Erythroblast (primary cell): ENCODE measurements around the gene SLF2.

ENCODE experiments used
- DNase-seq, 2 experiments: peaks; one replicate each; lab custom pipeline; 2025; lab: John Stamatoyannopoulos, UW
- GATA1 ChIP-seq: IDR thresholded peaks from 2 replicates; pipeline ENCODE4 v1.6.1; 2011; ENCODE audit warnings: low read depth, mild to moderate bottlenecking, control low read depth, low read length, moderate library complexity
- POLR2A ChIP-seq: IDR thresholded peaks from 2 replicates; pipeline ENCODE4 v1.6.1; 2011; ENCODE audit warnings: mild to moderate bottlenecking, low read length

Gene SLF2

DNA sequence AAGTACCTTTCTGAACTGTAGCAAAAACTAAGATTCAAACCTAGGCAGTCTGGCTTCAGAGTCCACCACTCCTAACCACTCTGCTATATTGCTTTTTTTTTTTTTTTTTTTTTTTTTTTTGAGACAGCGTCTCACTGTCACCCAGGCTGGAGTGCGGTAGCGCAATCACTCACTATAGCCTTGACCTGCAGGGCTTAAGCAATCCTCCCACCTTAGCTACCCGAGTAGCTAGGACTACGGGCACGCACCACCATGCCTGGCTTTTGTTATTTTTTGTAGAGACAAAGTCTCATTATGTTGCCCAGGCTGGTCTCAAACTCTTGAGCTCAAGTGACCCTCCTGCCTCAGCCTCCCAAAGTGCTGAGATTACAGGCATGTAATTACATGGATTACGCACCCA is 10.1 kb upstream of the SLF2 start:
- DNase-seq: no peak
- TF ChIP-seq POLR2A (no peak), GATA1 (no peak)

DNA sequence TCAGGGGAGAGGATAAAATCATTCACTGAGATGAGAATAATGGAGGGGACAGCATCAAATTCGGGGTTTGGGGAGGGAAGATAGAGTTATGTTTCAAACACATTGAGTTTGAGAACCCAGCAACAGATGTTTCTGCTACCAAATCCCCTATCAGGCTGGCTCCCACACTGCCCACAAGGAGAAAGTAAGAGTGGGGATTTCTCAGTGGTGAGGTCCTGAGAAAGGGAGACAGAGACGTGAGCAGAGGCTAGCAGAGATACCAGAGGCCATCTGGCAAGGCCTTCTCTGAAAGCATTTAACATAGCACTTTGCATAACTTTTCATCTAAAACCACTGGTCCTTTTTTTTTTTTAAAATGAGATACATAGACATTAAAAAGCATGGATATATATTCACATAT is 7.8 kb upstream of the SLF2 start:
- no peak for DNase-seq
- TF ChIP-seq GATA1 (no peak), POLR2A (no peak)

DNA sequence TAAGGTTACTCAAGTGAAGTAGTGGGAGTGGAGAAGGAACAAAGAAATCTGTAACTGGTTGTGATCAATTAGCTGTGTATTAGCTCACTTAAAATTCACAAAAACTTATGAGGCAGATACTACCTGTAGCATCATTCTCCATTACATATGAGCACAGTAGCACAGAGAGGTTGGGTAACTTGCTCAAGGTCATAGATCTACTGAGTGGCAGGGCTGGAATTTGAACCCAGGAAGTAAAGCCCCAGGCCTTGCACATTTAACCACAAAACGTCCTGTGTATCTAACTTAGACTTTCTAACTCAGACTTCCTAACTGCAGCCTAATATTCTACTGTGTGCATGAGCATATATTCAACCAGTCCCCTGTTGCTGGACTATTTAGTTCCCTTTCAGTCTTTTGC is 5.6 kb upstream of the SLF2 start:
- no peak for TF ChIP-seq POLR2A
- TF ChIP-seq GATA1: no peak
- DNase-seq: no peak

DNA sequence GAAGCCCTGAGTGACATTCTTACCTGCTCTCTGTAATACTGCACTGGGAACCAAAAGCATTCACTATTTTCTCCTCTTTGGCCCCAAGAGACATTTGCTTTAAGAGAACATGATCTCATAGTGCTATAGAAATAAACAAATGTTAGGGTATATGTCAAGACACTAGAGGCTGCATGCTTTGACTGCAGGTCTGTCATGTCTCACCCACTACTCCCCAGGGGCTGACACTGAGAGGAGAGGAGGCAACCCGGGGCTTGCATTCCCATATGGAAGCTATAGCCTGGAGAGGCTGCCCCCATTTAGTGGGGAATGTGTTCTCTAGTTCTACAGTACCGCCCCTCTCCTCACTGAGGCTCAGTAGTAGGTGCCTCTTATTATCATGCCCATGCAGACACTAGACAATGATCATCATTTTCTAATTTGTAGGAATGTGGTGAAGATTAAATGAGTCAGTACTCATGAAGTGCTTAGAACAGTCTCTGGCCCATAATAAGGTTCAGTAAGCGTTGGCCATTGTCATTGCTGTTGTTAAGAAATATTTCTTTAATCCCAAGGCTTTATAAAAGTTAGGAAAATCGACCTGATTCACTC is 4.9 kb upstream of the SLF2 start:
- peak; percentile 7 to 51 for DNase-seq
- TF ChIP-seq POLR2A: no peak
- TF ChIP-seq GATA1: no peak

DNA sequence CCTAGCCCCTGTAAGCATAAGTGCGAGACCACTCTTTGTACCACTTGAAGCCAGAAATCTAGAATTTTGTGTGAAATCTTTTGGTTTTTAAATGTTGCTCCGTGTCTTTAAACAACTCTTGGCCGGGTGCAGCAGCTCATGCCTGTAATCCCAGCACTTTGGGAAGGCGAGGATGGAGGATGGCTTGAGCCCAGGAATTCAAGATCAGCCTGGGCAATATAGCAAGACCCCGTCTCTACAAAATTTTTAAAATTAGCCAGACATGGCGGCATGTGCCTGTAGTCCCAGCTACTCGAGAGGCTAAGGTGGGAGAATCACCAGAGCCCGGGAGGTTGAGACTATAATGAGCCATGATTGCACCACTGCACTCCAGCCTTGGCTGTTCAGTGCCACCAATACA is 4.4 kb upstream of the SLF2 start:
- TF ChIP-seq GATA1 (no peak), POLR2A (no peak)
- DNase-seq: no peak

DNA sequence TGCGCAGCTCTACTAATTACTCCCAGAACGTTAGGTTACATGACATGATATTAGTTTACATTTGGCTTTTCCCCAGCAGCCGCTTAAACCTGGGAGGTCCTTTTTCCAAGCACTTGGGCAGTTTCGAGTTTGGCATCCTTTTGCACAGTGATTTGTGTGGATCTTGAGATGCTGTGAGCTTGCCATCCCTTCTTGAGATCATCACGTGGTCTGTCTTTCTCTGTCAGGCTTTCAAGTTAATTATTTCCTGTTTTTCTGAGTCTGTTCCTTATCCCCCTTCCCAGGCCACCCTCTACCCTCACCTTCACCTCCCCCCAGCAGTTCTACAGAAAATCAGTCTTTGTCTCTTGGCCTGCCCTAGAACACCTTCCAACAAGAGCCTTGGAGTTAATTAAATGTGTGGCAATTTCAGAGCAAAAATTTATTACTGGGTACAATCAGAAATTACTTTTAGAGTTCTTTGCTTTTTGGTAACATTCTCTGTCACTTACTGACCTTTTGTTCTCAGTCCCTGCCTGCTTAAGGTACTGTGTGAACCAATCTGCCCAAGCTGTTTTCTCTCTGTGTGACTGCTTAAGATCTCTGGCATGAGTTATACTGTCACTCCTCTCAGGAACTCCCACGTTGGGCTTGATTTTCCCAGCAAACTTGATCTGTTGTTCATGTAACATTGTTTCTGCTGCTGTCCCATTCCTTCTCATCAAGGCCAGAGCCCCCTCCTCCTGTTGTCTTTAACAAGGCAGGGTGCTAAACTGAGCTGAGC is 3.1 kb upstream of the SLF2 start:
- DNase-seq: no peak
- TF ChIP-seq GATA1 (no peak), POLR2A (no peak)

DNA sequence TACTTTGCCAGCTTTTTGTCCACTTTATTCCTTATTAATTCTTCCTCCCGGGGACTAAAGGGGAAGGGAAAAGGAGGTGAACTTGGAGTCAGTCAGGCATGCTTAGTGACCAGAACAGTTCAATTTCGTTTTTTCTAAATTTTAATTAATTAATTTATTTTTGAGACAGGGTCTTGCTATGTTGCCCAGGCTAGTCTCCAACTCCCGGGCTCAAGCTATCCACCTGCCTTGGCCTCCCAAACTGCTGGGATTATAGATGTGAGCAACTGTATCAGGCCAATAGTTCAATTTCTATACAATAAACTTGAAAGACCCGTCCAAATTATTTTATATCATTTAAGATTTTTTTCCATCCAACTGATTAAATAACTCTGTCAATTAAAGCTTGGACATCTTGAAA is 1.3 kb upstream of the SLF2 start:
- TF ChIP-seq GATA1 (no peak), POLR2A (no peak)
- no peak for DNase-seq

DNA sequence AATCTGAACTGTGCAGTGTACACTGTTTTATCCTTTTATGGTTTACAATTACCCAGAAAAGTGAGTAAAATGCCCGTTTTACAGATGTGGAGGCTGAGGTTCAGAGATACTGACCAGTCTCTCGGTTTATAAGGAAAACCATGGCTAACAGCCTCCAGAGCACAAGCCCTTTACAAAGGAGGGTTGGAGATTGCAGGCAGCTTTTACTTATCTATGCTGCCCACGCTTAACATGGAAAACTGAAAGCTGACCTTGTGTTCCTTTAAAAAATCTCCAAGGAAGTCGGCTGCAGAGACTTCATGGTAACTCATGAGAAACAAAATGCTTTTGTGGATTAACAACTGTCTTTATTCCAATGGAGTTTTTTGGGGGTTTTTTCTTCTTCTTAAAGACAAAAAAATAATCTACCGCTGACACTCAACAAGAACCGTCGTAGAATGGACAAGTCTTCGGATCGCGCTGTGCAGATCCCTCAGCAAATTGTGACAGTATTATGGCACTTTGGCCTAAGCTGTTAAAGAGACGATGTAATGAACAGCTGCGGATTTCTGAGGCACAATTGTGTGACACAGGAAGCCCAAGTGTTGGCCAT is 654 bp upstream of the SLF2 start:
- no peak for TF ChIP-seq GATA1
- TF ChIP-seq POLR2A: no peak
- peak; percentile 69 for DNase-seq

DNA sequence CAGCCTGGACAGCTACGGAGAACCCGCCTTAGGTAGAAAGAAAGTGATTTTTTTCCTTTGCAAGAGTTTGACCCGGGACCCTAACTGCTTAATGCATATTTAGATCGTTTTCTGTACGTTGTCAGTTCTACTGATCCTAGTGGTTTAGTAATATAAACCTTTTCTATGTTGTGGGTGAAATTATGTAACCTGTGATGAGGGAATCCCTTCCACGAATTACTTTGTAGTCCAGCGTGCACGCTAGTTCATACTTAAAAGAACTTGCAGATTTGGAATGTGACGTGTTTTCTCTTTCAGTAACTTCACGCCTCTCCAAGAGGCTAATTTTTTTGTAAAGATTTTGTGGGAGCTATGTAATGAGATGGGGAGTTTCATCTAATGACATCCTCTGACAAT is 705 bp downstream of the SLF2 start:
- no peak for DNase-seq
- no peak for TF ChIP-seq POLR2A
- no peak for TF ChIP-seq GATA1

DNA sequence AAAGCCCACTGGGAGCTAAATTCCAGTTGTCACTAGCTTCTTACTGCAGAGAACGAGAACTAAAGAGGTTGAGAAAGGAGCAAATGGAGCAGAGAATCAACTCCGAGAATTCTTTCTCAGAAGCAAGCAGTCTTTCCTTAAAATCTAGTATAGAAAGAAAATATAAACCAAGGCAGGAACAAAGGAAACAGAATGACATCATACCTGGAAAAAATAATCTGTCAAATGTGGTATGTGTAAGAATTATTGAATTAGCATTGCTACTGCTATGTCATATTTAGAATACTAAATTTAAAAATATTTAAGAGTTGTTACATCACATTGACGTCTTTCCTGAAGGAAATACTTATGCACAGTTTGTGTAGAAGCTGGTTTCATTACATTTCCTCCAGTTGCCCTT is 4.3 kb downstream of the SLF2 start:
- TF ChIP-seq POLR2A (no peak), GATA1 (no peak)
- no peak for DNase-seq

DNA sequence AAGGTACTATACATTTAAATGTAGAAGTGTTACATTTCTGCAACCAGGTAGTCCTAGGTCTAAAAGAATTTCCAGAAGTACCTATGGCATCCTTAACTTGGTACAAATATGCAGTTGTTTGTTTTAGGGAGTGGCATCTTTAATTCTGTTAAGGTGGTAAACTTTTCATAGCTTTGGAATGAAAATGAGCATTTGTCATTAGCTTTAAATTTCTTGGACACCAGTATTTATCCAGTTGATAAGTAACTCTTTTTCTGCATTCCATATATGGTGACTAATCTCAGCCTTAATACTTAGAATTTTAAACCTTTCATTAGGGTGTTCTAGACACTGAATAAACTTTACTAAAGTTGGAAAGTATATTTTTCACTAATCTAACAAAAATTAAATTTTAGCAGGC is 10.8 kb downstream of the SLF2 start:
- no peak for DNase-seq
- TF ChIP-seq GATA1 (no peak), POLR2A (no peak)

DNA sequence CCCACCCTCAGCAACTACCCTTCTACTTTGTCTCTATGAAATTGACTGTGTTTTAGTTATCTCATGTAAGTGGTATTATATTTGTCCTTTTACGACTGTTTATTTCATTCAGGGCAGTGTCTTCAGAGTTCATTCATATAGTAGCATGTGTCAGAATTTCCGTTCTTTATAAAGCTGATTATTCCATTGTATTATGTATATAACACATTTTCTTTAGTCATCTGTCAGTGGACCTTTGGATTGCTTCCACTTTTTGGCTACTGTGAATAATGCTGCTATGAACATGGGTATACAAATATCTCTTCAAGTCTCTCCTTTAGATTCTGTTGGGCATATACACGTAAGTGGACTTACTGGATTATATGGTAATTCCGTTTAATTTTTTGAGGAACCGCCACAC is 14.5 kb downstream of the SLF2 start:
- DNase-seq: no peak
- no peak for TF ChIP-seq GATA1
- no peak for TF ChIP-seq POLR2A

DNA sequence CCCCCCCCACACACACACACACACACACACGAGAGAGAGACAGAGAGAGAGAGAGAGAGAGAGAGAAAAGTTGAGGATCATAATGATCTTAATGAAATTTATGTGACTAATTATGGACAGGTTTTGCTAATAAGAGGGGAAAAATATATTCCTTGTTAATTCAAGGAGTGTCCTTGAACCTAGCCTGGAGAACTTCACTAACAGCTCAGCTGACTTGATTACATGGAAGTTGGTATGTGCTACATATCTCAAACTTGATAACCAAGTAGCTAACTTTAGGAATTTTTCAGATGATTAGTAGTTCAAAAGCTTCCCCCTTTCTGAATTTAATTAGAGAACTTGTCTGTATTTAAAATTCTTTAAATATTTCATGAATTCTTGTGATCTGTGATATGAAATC is 15.3 kb downstream of the SLF2 start:
- TF ChIP-seq GATA1: no peak
- no peak for TF ChIP-seq POLR2A

DNA sequence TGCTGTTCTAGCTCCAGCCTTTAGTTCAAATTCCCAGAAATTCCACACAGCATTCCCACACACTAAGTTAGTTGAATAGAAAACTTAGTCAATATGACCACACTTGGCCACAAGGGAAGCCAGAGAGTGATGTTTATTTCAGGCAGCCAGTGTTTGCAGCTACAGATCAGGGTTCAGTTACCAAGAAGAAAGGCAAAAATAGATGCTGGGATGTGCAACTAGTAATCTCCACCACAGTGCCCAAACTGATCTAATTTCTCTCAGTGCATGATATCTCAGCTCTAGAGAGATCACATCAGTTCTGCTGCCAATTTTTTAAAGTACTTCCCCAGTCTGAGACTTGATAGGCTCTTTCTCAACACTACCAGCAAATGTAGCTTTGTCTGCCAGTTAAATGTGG is 17.6 kb downstream of the SLF2 start:
- TF ChIP-seq GATA1: no peak
- no peak for TF ChIP-seq POLR2A
- DNase-seq: no peak

More for the DNA sequence above, 15.3 kb downstream of the SLF2 start:
- no peak for DNase-seq
